ENCODE data around the gene WDR47.

WDR47 gene

DNA sequence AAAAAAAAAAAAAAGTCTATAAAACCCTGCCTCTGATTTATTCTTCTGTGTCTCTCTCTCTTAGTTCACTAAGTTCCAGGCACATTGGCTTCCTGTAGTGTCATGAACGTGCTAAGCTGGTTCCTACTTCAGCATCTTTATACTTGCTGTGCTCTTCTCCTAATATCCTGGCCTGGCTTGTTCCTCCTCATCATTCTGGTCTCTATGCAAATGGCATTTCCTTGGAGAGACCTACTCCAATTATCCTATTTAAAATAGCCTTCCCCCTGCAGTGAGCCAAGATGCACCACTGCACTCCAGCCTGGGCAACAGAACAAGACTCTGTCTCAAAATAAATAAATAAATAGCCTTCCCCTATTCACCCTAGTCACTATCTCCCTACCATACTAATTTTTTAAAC is 69.0 kb downstream of the WDR47 start:
- Histone ChIP-seq H2AFZ (ENCODE audit: low read length) (no peak overlapping the region), H3K4me2 (ENCODE audit: low read depth, low read length, poor library complexity, severe bottlenecking) (no peak overlapping the region), H3K79me2 (ENCODE audit: insufficient read depth, low read length) (no peaks in the 10 kb centered on the region), H3K9ac (ENCODE audit: low read depth, low read length, poor library complexity, severe bottlenecking) (no peak overlapping the region), H3K4me3 (ENCODE audit: low read length, poor library complexity, severe bottlenecking) (no peak overlapping the region), H3K4me1 (ENCODE audit: insufficient read depth, low read length, poor library complexity, severe bottlenecking) (no peaks in the 10 kb centered on the region), H3K9me2 (replicated peaks; ENCODE audit: low read depth, low read length) (no peaks in the 10 kb centered on the region), H3K9me3 (ENCODE audit: insufficient read depth, low read depth, low read length) (no peaks in the 10 kb centered on the region), H3K36me3 (ENCODE audit: insufficient read depth, low read length) (peaks cover 29% of the 10 kb centered on the region; the same call in 1 of the 2 replicates), H3K27me3 (ENCODE audit: insufficient read depth, low read length, poor library complexity, severe bottlenecking) (no peaks in the 10 kb centered on the region), H4K20me1 (ENCODE audit: insufficient read depth, low read length, poor library complexity, severe bottlenecking) (no peaks in the 10 kb centered on the region), H3F3A (ENCODE audit: low read depth) (no peaks in the 10 kb centered on the region)
- TF ChIP-seq EZH2phosphoT487 (IDR thresholded peaks at IDR 0.05; ENCODE audit: borderline replicate concordance) (no peak), CTCF (conservative IDR thresholded peaks at IDR 0.05; ENCODE audit: low read length) (no peak)

DNA sequence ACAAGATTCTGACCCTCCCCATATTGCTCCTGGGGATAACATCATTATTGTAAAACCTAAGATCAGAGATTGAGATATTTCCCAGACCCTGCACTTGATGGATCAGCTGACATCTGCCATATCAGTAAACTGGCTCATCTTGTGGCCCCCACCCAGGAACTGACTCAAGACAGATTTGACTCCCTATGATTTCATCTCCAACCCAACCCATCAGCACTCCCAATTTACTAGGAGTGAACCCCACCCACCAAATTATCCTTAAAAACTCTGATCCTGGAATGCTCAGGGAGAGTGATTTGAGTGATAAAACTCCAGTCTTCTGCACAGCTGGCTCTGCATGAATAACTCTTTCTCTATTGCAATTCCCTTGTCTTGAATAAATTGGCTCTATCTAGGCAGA is 72.6 kb downstream of the WDR47 start:
- H3K36me3 ChIP-seq (ENCODE audit: insufficient read depth, low read length) = peaks cover 17% of the 10 kb centered on the region; the same call in 1 of the 2 replicates
- H4K20me1 ChIP-seq (ENCODE audit: insufficient read depth, low read length, poor library complexity, severe bottlenecking) = no peaks in the 10 kb centered on the region
- no peaks in the 10 kb centered on the region for H3K9me2 ChIP-seq (replicated peaks; ENCODE audit: low read depth, low read length)
- H3K4me2 ChIP-seq (ENCODE audit: low read depth, low read length, poor library complexity, severe bottlenecking) = no peak overlapping the region
- H3K9me3 ChIP-seq (ENCODE audit: insufficient read depth, low read depth, low read length) = no peaks in the 10 kb centered on the region
- no peaks in the 10 kb centered on the region for H3F3A ChIP-seq (ENCODE audit: low read depth)
- no peak overlapping the region for H3K9ac ChIP-seq (ENCODE audit: low read depth, low read length, poor library complexity, severe bottlenecking)
- H3K4me1 ChIP-seq (ENCODE audit: insufficient read depth, low read length, poor library complexity, severe bottlenecking) = no peaks in the 10 kb centered on the region
- H3K79me2 ChIP-seq (ENCODE audit: insufficient read depth, low read length) = no peaks in the 10 kb centered on the region
- peaks cover 7% of the 10 kb centered on the region for H3K27me3 ChIP-seq (ENCODE audit: insufficient read depth, low read length, poor library complexity, severe bottlenecking)
- no peak overlapping the region for H2AFZ ChIP-seq (ENCODE audit: low read length)
- no peak overlapping the region for H3K4me3 ChIP-seq (ENCODE audit: low read length, poor library complexity, severe bottlenecking)
- TF ChIP-seq CTCF (conservative IDR thresholded peaks at IDR 0.05; ENCODE audit: low read length) (no peak), EZH2phosphoT487 (IDR thresholded peaks at IDR 0.05; ENCODE audit: borderline replicate concordance) (no peak)

DNA sequence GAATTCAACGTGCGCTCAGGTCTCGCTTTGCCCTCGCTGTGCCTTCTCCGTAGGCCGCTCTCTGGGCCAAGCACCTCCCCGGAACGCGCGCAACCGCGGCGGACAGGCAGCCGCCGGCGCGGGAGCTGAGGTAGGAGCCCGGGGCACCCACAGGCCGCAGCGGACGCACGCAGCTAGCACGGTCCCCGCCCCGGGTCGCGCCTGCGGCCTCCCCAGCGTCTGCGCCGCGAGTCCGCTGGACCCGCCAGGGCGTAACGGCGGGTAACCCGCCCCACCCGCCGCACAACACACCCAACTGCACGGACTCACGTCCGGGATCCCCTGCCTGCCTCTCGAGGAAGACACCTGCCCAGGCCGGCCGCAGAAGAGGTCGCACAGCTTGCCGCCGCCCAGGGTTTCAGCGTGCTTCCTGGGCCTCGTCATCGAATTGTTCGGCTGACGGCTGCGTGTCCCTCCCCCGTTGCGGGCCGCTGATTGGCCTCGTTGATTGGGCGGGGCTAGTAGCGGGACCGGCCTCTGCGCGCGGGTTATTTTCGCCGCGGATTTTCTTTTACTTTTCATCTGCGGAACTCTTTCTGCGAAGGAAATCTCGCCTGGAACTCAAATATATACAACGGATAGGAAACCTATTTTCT is 78.7 kb downstream of the WDR47 start, which contains the start of gene CLCC1:
Gene CLCC1 (minus strand): TSS at position 433 of the 635 bp plus-strand sequence. CDS start 13,047 bp downstream, outside the sequence.
- peak within 1 kb of the TSS; percentile 88 for H2AFZ ChIP-seq (ENCODE audit: low read length)
- H3K9me2 ChIP-seq (replicated peaks; ENCODE audit: low read depth, low read length) = no peaks in the 10 kb centered on the region
- TF ChIP-seq EZH2phosphoT487 (IDR thresholded peaks at IDR 0.05; ENCODE audit: borderline replicate concordance) (no peak), CTCF (conservative IDR thresholded peaks at IDR 0.05; ENCODE audit: low read length) (no peak)
- H3K4me1 ChIP-seq (ENCODE audit: insufficient read depth, low read length, poor library complexity, severe bottlenecking) = peaks cover 5% of the 10 kb centered on the region
- peaks cover 26% of the 10 kb centered on the region for H4K20me1 ChIP-seq (ENCODE audit: insufficient read depth, low read length, poor library complexity, severe bottlenecking)
- peak within 1 kb of the TSS; percentile 77 for H3K4me2 ChIP-seq (ENCODE audit: low read depth, low read length, poor library complexity, severe bottlenecking)
- no peaks in the 10 kb centered on the region for H3K36me3 ChIP-seq (ENCODE audit: insufficient read depth, low read length)
- no peaks in the 10 kb centered on the region for H3F3A ChIP-seq (ENCODE audit: low read depth)
- H3K79me2 ChIP-seq (ENCODE audit: insufficient read depth, low read length) = no peaks in the 10 kb centered on the region
- H3K9ac ChIP-seq (ENCODE audit: low read depth, low read length, poor library complexity, severe bottlenecking) = peak within 1 kb of the TSS; percentile 61
- no peaks in the 10 kb centered on the region for H3K9me3 ChIP-seq (ENCODE audit: insufficient read depth, low read depth, low read length)
- H3K27me3 ChIP-seq (ENCODE audit: insufficient read depth, low read length, poor library complexity, severe bottlenecking) = peaks cover 69% of the 10 kb centered on the region
- peak within 1 kb of the TSS; percentile 80 for H3K4me3 ChIP-seq (ENCODE audit: low read length, poor library complexity, severe bottlenecking)

Measured in Loucy (cell line).